NCI-H2107 (cell line): Measurements from ENCODE around the gene BRI3.
A peak's percentile ranks its signal among the peaks of the same experiment; 100 is the strongest.

ENCODE experiments used
- DNase-seq: peaks from one replicate; lab custom pipeline; 2025; lab: John Stamatoyannopoulos, UW

The BRI3 gene, protein sequence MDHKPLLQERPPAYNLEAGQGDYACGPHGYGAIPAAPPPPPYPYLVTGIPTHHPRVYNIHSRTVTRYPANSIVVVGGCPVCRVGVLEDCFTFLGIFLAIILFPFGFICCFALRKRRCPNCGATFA

DNA sequence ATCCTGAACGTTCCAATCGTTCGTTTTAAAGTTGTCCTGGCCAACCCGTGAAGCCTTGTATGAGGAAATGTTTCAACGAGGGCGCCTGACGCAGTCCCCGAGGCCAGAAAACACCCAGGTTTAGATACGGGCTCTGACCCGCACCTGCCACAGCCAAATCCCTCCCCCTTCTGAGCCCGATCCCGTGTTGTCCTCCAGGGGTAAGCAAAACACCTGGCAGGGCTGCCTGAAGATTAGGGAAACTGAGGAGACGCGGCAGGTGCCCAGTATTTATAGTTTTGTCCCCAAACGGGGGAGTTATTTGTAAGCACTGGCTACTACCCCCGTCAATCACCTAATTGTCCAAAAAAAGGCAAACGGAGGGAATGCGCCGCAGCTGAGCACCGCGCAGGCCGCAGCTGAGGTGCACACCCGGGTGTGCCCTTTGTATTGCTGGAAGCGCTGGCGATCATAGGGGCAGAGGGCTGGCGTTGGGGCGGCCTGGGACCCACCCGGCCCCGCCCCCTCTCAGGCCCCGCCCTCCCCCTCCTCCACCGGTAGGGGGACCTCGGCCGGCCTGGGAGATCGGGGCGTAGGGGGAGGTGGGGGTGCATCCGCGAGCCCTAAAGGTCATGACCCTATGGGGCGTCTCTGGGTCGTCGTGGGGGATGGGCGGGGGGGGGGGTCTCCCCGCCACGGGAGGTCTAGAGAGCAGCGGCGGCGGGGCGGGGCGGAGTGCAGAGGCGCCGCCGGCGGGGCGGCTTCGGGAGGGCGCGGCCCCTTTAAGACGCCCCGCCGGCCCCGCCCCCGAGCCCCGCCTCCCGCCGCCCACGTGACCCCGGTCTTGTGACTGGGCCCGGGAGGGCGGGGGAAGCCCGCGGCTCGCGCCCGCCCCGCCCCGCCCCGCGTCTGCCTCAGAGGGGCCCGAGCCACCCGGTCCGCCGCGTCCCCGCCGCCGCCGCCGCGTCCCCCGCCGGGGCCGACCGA, at the start of gene BRI3:
BRI3 (plus strand) TSS at position 896 of the 966 bp plus-strand sequence. CDS start 110 bp downstream, outside the sequence.
- peak; percentile 91 for DNase-seq

DNA sequence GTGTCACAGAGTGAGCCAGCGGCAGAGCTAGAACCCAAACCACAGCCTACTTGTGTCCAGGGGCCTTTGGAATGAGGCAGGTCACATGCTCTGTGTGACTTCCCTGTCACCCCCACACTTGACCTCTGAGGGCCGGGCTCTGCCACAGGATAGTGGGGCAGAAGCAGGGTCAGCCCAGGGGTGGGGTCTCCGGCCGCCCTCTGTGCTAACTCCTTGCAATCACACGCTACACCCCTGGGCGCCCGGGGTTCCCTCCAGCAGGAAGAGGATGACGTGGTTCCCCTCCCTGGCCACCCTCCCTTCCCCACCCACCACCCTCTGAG, 49.3 kb upstream of the BRI3 start:
- no peak for DNase-seq

DNA sequence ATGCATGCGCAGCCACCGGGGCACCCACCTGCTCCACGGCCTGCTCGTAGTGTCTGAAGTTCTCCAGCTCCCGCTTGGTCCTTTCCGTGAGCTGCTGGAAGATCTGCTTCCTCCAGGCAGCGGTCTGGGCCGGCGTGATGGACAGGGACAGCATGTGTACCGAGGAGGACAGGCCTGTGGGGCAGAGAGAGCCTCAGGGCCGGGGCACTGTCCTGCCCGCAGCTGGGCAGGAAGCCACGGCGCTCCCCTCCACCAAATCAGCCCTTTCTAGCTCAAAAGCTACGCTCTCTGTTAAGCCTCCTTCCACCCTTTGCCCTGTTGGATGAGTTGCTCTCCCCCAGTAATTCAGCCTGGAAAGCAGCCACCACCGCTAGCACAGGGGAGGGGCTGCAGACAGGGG, 48.7 kb upstream of the BRI3 start:
- DNase-seq, result no peak

DNA sequence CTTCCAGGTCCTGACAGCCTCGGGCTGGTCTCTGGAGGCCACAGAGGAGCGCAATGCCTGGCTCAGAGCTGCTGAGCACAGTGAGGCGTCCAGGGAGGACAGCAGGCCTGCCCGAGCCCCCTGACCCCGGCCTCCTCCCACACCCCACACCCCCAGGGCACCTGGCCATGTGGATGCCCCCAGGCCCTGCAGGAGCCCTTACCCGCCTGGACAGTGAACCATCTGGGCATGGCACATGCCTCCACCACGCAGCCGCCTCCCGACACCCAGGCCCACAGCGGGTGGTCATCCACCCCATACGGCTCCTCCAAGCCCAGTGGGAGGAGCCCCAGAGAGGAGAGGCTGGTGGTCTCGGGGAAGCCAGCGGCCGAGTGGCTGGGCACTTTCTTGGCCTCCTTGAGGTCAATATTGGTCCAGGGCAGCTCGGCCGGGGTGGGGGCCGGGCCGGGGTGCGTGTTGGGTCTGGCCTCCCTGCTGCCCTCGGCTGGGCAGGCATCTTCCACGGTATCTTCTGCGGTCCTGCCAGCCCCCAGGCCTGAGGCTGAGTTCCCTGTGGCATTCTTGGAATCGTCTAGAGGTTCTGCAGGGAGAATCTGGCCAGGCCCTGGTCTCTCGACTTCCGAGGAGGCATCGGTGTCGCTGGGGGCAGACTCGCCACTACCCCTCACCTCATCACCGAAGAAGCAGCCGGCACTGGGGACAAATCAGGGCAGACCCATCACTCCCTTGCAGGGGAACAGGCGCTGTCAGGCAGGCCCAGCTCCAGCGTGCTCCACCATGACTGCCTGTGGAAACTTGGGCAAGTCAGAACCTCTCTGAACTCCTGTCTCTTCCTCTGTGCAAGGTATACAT, 48.0 kb upstream of the BRI3 start:
- no peak for DNase-seq

DNA sequence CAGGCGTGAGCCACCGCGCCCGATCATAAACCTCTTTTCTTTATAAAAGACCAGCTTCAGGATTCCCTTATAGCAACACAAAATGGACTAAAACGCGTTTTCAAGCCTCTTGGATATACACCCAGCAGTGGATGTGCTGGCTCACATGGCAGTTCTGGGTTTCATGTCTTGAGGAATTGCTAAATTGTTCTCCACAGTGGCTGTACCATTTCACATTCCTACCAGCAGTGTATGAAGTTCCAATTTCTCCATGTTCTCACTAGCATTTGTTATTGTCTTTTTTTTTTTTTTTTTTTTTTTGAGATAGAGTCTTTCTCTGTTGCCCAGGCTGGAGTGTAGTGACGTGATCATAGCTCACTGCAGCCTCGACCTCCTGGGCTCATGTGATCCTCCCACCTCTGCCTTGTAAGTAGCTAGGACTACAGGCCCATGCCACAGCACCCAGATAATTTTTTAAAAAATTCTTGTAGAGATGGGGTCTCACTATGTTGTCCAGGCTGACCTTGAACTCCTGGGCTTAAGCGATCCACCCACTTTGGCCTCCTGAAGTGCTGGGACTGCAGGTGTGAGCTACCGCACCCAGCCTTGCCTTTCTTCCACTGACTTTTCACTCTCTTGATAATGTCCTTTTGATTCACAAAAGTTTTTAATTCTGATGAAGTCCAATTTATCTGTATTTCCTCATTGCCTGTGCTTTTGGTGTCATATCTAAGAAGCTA, 46.9 kb upstream of the BRI3 start:
- no peak for DNase-seq

DNA sequence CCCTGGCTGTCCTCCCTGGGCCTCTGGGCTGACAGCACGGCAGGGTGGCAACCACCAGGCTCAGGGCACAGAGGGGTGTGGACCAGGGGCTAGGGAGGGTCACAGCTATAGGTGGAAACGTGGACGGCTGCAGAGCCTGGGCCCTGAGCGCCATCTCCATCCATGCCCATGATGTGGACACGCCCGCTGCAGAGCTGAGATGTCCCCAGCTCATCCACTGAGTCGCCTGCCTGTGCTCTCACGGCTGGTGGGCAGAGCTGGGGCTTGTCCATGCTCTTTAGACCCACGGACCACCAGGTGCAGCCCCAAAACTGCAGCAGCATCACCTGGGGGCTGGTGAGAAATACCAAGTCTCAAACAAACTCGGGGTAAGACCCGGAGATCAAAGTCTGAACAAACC, 45.6 kb upstream of the BRI3 start:
- no peak for DNase-seq

DNA sequence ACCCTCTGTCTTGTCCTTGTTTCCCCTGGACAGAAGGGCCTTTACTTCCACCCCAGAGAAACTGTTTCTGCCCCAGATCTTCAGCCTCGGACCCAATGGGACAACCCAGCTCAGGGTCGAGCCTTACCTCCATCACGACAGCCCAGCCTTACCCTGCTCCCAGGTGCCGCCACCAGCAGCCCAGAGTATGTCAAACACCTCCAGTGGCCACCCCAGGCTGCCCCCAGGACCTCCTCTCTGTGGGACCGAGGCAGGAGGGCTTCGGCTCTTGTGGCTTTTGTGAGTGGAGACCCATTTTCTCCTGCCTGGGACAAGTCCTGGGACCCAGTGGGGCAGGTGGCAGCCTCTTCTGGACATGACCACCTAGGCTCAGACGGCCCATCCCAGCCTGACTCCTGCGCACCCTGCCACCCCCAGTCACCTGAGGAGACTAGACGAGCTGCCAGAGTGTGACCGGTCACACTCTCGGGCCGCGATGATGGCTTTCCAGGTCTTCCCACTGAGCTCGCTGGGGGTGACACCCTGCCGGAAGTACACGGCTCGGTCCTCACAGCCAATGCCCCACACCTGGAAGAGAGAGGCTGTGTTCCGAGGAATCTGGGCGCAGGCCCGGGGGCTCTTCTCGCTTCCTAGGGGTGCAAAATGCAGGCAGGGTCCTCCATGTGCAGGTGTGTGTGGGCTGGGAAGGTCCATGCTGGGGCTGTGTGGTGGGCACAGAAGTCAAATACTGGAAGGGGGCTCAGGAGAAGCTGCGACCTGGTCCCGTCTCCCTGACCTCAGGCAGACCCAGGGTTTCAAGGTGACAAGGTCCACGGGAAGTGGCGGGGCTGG, 44.9 kb upstream of the BRI3 start:
- DNase-seq, result no peak

DNA sequence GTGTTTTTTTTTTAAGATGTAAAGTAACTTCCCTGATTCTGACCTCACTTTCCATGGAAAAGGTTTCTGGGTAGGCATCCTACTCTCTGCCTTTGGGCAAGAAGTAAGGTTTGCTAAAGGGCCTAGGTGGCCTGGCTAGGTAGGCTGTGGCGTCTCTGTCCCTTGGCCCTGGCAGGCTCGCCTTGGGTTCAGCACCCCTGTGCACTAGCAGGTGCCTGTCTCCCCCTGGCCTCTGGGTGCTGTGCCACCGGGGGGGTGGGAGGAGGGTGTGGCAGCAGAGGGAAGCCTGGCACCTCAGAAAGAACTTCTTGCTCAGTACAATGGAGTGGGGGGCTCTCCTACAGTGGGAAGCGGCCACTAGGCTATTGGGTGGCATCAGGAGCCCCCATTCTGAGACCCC, 43.4 kb upstream of the BRI3 start:
- no peak for DNase-seq

DNA sequence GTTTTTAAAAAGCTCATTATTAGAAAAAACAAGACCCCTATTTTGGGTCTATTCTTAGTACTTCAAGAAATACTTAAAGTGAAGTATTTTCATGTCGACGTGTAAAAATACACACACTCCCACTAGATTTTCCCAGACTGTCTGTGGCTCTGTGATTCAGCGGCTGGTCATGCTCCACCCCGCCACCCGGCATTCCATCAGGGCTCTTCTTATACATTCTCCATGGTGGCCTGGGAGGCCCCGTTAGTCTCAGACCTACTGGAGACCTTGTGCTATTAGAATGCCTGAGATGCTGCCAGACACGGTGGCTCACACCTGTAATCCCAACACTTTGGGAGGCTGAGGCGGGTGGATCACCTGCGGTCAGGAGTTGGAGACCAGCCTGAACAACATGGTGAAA, 42.5 kb upstream of the BRI3 start:
- DNase-seq, result no peak

DNA sequence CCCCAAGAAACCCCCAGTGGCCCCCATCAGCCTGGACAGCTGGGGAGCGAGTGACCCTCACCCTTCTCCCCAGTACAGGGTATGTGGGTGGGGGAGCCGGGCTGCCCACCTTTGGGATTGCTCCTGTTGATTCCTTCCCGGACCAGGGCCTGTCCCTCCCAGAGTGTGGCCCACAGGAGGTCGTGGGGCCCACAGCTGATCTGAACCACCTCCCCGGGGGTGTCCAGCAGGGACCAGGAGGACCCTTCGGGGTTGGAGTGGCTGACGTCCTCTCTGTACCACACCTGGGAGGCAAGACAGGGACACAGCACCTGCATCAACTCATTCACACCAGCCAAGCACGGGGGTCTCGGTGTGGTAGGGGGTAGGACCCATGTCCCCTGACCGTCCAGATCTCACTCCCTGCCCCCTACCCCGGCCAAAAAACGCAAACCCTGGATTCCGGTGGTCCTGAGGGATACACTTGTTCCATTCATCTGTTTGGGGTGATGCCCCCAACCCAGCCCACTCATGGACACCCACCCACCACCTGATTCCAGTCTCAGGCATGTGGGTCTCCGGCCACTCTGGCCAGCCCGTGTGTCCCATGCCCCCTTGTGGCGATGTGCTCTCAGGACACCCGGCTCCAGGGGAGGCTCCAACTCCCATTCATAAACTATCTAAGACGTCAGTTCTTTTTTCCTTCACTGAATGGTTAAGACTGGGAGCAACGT, 40.4 kb upstream of the BRI3 start:
- no peak for DNase-seq

DNA sequence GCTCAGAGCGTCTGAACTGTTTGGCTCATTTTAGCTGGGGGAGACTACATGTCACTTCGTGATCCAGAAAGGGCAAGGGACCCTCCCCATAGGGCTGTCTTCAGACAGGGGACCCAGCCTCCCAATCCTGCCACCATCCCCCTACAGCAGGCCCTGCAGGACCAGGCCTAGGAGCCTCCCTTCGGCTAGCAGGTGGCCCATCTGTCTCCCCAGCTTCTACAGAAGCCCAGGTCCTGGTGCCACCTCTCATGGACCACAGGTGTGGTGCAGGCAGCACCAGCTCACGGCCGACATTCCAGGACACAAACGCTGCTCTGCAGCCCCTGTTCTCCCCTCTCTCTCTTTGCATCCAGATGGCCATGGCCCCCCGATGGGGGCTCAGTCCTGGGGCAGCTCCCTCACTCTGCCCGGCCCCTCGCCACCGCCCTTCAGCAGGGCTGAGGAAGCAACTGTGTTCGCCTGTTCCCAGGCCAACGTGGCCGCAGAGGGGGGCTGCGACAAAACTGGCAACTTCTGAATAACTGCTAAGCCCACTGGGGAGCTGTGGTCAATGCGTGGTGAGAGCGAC, 39.7 kb upstream of the BRI3 start:
- DNase-seq, result no peak

DNA sequence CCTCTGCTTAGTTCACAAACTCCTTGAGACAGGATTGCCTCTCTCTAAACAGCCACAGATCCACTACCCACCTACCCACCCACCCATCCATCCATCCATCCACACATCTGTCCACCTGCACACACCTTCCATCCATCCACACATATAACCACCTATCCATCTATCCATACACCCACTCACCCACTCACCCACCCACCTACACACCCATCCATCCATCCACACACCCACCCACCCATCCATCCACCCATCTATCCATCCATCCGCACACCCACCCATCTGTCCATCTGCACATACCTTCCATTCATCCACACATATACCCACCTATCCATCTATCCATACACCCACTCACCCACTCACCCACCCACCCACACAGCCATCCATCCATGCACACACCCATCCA, 39.1 kb upstream of the BRI3 start:
- no peak for DNase-seq

DNA sequence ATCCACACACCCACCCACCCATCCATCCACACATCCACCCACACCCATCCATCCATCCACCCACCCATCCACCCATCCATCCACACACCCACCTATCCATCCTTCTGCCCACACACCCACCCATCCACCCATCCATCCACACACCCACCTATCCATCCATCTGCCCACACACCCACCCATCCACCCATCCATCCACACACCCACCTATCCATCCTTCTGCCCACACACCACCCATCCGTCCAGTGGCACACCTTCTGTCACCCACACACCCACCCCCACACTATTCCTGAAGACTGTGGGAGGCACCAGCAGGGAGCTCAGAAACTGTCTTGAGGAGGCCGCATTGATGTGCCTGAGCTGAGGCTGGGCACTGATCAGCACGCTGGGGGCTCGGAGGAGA, 38.6 kb upstream of the BRI3 start:
- no peak for DNase-seq

DNA sequence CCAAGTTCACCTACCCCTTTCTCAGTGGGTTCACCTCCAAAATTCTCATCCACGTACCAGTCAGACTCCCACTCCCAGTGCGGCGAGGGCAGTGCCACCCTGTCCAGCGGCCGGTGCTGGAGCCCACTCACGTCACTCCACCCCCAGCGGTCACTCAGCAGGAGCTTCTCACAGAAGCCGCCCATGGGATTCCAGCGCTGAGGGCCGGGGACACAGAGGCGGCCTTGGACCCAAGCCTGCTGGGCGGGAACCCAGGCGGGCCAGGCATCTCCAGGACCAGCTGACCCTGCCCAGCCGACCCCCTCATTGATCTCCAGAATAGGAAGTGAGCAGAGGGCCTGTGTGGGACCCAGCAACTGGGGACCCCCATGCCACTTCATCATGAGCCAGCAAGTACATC, 36.6 kb upstream of the BRI3 start:
- no peak for DNase-seq

DNA sequence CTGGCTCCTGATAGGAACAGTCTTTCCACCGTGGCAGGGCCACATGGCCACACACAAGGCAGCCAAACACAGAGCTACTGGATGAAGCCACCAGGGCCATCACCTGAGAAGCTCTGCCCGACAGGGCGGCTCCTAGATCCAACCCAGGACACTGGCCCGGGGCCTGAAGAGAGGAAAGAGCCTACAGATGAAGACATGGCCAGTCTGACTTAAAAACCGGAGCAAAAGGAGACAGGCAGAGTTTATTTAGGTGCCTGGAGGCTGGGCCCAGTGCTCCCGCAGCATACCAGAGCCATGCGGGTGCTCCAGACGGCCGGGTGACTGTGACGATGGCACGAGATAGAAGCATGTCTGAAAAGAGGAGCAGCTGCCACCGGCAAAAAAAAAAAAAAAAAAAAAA, 33.3 kb upstream of the BRI3 start:
- no peak for DNase-seq

DNA sequence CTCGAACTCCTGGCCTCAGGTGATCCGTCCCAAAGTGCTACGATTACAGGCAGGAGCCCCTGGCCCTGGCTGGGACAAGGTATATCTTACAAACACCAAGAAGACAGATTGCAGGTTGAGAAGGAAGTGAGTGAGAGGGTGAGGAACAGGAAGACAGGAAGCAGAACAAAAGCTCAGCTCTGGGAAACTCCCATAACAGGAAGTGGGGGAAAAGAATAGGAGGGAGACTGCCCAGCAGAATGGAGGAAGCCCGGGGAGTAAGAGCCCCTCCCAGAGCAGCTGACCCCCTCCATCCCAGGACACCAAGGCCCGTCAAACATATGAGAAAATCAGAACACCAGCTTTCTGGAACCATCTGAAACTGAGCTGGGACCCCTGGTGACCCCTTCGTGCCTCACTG, 32.4 kb upstream of the BRI3 start:
- no peak for DNase-seq

DNA sequence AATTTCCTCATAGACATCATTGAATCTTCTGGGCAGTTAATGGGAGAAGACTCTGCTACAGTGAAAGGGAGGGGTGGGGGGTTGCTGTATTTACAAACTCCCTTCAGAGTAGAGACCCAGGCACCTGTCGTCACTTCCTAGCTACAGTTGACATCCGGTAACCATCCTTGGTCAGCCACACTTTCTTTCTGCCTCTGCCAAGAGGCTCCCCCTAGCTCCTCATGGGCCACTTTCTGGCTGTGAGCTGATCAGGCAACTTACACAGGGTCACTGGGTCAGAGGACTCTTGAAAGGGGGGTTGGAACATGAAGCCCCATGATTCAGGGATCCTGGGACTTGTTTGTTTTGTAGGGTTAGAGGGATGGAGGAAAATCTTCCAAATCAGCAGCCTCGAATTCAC, 30.7 kb upstream of the BRI3 start:
- no peak for DNase-seq

DNA sequence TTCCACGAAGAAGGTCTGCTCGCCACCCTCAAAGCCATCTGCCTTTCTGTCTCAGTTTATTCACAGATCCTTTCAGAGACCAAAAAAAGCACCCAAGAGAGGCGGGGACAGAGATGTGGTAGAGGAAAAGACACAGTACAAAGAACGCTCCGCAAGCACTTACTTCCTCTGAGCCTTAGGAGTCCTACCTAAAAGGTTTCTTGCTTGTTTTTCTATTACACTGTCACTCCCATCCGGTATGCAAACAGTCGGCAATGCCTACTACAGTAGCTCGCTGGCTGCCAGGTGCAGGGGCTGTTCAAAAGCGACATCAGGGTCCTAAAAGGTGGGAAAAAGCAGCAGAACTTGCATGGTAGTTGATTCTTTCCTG, 30.3 kb upstream of the BRI3 start:
- no peak for DNase-seq

DNA sequence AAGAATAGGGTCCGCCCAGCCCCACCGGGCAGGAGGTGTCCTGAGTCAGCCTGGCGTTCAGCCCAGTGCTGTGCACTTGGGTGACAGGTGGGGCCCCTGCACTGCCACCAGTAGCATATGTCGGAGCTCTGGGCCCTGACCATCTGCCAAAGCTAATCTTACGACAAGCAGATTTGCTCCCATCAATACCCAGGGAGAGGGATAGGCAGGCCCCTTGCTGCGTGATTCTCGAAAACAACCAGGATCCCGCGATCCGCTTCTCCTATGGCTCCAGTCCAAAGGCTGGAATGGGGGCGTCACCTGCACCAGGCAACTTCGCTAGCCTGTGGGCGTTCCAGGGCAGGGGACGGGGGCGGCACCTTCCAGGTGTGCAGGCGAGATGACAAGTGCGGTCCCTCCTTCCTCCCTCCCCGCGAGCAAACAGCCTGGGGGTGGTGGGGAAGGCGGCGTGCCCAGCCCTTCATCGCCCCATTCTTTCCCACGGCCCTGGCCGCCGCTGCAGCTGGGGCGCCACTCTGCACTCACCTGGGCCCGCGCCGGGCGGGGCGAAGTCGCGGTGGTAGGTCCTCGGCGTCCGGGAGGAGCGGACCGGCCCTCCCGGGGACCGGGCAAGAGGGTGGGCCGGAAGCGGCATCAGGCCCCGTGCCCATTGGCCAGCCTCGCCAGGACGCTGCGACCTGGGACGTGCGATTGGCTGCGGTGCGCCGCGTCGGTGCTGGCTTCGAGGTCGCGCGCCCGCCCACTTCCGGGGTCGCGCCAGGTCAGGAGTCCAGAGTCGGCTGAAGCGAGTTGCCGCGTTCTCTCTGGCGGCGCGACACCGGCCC, 29.7 kb upstream of the BRI3 start, which contains the start of gene TECPR1:
TECPR1 (minus strand) TSS at position 632 of the 824 bp plus-strand sequence. CDS start 6,086 bp downstream, outside the sequence.
- peak; percentile 82 for DNase-seq
